ENCODE results near the gene MYB.
"Not testable (repeated sequence)": the region's sequence is repeated elsewhere in the genome, so short reads cannot be mapped to it uniquely, and the experiment has no call there.

The MYB gene

DNA sequence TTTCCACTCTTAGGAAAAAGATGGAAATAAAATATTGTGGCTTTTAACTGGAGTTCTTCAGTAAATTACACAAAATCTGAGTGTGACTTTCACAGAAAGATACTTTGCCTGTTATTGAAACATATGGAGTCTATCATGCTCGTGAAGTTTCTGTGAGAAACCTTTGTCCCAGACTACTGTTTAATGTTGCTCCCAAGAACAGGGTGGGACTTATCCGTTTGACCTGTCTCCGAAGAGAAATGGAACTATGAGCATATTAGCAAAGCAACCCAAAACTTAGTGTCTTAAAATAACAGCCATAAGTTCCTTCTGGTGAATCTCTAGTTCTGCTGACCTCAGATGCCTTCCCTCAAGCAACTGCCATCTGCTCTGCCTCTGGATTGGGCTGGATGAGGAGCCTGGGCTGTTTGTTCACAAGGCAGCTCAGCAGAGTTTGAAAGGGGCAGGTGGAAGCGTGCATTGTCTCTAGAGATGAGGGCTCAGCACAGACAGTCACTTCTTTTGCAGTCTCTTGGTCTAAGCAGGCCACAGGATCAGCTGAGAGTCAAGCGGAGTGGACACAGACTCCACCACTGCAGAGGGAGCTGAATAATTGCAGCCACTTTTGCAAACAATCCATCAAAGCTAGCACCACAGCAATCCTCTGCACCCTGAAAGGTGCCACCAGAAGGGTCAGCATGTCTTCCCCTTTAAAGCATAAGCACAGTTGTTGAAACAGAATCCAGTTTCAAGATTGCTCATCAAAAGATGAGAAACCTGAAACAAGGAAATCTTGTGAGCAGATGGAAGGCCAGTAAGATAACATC, 52.8 kb downstream of the MYB start:
- ATAC-seq: no peak
- no peaks in the 10 kb centered on the region for H3K36me3 Mint-ChIP-seq
- H3K27ac Mint-ChIP-seq: no peak overlapping the region
- no peak overlapping the region for H3K4me3 Mint-ChIP-seq
- no peaks in the 10 kb centered on the region for H3K4me1 Mint-ChIP-seq
- no peaks in the 10 kb centered on the region for H3K27me3 Mint-ChIP-seq
- H3K9me3 Mint-ChIP-seq: no peaks in the 10 kb centered on the region

DNA sequence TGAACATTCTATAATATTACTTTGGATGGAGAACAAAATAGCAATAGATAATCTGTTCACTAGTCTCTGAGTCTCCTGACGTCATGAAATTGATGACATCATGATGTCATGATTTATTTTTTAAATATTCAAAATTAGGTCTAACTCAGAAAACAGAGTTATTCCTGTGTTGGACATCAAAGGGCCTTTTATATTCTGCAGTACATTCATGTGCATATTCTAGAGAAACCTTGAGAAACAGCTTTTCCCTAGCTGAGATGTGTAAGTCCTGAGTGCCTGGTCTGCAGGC, 53.3 kb downstream of the MYB start:
- ATAC-seq: no peak
- H3K27ac Mint-ChIP-seq: no peak overlapping the region
- H3K4me1 Mint-ChIP-seq: no peaks in the 10 kb centered on the region
- no peaks in the 10 kb centered on the region for H3K9me3 Mint-ChIP-seq
- no peak overlapping the region for H3K4me3 Mint-ChIP-seq
- H3K36me3 Mint-ChIP-seq: no peaks in the 10 kb centered on the region
- no peaks in the 10 kb centered on the region for H3K27me3 Mint-ChIP-seq

DNA sequence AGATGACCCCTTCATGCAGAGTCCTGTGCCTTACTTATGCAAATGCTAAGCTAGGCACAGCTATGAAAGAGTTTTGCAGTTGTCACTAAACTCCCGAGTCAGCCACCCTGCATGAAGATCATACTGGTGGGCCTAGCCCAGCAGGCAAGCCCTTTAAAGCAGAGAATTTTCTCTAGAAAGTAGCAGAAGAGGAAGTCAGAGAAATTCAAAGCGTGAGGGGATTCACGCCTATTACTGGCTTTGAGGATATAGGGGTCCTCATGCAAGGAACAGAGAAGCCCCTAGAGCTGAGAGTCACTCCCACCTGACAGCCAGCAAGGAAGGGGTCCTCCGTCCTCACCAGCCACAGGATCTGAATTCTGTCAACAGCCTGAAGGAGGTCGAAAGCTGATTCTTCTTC, 54.6 kb downstream of the MYB start:
- Mint-ChIP-seq H3K36me3 (no peaks in the 10 kb centered on the region), H3K27me3 (no peaks in the 10 kb centered on the region), H3K4me1 (no peaks in the 10 kb centered on the region), H3K4me3 (no peak overlapping the region), H3K27ac (no peak overlapping the region), H3K9me3 (no peaks in the 10 kb centered on the region)
- no peak for ATAC-seq

DNA sequence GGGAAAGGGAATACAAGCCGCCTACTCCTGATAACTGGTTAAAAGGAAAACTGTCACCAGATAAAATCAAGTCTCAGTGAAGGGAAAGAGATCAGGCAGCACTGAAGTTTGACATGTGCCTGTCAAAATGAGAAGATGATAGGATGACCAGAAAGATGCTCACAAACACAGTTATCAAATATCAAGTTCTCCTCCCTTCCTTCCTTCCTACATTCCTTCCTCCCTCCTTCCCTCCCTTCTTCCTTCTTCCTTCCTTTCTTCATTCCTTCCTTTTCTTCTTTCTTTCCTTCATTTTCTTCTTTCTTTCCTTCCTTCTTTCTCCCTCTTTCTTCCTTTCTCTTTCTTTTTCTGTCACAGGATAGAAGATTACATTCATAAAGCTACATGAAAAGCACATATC, 55.2 kb downstream of the MYB start:
- no peaks in the 10 kb centered on the region for H3K4me1 Mint-ChIP-seq
- H3K36me3 Mint-ChIP-seq: no peaks in the 10 kb centered on the region
- H3K9me3 Mint-ChIP-seq: no peaks in the 10 kb centered on the region
- H3K4me3 Mint-ChIP-seq: no peak overlapping the region
- no peak for ATAC-seq
- H3K27ac Mint-ChIP-seq: no peak overlapping the region
- H3K27me3 Mint-ChIP-seq: no peaks in the 10 kb centered on the region

DNA sequence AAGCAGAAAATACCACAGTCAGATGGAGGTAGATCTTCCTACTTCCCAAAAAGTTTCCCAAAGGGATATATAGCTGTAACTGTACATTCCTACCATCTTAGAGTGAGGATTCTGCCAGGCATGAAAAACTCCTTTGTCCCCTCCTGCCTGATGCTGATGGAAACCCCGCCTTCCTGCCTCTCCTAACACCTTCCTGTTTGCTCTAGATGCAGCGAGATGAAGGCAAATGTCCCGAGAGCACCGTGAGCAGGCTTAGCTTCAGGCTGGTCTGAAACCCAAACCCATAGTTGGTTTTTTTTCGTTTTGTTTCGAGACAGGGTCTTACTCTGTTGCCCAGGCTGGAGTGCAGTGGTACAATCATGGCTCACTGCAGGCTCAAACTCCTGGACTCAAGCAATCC, 55.6 kb downstream of the MYB start:
- H3K4me1 Mint-ChIP-seq: no peaks in the 10 kb centered on the region
- H3K27me3 Mint-ChIP-seq: no peaks in the 10 kb centered on the region
- no peak overlapping the region for H3K27ac Mint-ChIP-seq
- H3K4me3 Mint-ChIP-seq: no peak overlapping the region
- H3K36me3 Mint-ChIP-seq: no peaks in the 10 kb centered on the region
- ATAC-seq: no peak
- H3K9me3 Mint-ChIP-seq: no peaks in the 10 kb centered on the region

DNA sequence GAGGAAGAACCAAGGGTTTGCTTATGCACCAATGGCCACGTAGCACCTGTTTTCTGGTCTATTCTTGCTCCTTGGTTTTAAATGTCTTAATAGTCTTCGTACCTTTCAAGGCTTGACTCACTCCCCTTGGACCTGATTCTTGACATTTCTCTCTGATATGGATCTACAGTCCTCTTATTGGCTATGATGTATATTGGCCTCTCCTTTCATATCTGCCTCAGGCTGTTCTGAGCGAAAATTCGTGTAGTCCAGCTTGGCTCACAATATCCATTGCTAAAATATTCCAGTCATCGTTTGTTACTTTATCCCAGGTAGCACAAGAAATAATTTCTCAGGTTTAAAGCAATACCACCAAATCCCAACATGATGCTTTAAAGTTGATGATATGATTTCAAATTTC, 59.6 kb downstream of the MYB start:
- Mint-ChIP-seq H3K9me3 (no peaks in the 10 kb centered on the region), H3K27ac (no peak overlapping the region), H3K27me3 (no peaks in the 10 kb centered on the region), H3K36me3 (no peaks in the 10 kb centered on the region), H3K4me3 (no peak overlapping the region), H3K4me1 (no peaks in the 10 kb centered on the region)
- no peak for ATAC-seq

DNA sequence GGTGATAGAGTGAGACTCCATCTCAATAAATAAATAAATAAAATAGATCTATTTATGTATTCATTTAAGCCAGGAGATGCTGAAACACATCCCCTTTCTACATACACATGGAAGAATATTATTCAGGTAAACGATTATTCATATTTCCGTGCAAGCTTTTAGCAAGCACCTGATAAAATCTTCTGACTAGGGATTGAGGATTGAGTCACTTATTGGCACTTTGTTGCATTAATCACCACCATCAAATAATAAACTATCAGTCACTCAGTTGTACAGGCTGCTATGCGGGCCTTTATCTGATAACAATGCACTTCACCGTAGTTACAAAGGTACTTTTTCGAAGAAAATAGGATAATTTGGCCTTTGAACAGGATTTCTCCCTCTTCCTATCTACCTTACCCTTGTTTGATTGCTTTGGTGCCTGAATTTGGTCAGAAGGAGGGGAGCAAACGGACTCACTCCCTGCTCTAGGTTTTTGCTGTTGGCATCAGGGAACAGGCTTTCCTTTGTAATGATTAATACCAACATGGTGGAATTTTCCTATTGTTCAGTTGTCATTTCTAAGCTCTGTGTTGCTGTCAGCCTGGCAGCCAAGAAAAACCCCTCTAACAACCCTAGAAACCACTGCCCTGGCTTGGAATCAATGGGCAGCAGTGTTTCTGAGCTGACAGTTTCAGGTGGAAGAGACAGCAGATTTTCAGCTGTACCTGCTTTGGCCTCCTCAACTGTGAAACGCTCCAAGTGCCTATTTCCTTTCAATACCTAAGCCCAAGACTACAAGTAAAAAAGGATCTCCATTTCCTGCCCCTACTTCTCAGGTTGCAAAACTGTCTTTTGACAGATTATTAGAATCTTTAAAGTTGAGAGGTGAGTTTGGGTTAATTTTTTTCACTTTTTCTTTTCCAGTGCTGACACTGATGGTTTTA, 63.0 kb downstream of the MYB start:
- Mint-ChIP-seq H3K36me3 (no peaks in the 10 kb centered on the region), H3K9me3 (no peaks in the 10 kb centered on the region), H3K27ac (no peak overlapping the region), H3K4me3 (no peak overlapping the region), H3K27me3 (no peaks in the 10 kb centered on the region), H3K4me1 (no peaks in the 10 kb centered on the region)
- no peak for ATAC-seq

DNA sequence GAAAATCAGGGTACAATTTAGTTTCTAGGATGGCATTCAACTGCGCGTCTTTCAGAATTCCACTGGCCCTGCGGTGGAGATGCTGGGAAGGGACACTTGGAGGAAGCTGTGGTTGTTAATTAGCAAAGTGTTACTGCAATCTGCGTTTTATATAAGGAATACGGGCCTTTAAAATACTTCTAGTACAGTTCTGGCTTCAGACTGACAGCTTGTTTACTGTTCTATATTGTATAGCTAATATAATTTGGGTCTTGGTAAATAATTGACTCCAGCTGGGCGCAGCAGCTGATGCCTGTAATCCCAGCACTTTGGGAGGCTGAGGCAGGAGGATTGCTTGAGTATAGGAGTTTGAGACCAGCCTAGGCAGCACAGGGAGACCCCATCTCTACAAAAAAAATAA, 63.7 kb downstream of the MYB start:
- H3K36me3 Mint-ChIP-seq: no peaks in the 10 kb centered on the region
- H3K4me3 Mint-ChIP-seq: no peak overlapping the region
- no peaks in the 10 kb centered on the region for H3K9me3 Mint-ChIP-seq
- H3K27ac Mint-ChIP-seq: no peak overlapping the region
- H3K4me1 Mint-ChIP-seq: peaks cover 5% of the 10 kb centered on the region
- no peak for ATAC-seq
- H3K27me3 Mint-ChIP-seq: no peaks in the 10 kb centered on the region

DNA sequence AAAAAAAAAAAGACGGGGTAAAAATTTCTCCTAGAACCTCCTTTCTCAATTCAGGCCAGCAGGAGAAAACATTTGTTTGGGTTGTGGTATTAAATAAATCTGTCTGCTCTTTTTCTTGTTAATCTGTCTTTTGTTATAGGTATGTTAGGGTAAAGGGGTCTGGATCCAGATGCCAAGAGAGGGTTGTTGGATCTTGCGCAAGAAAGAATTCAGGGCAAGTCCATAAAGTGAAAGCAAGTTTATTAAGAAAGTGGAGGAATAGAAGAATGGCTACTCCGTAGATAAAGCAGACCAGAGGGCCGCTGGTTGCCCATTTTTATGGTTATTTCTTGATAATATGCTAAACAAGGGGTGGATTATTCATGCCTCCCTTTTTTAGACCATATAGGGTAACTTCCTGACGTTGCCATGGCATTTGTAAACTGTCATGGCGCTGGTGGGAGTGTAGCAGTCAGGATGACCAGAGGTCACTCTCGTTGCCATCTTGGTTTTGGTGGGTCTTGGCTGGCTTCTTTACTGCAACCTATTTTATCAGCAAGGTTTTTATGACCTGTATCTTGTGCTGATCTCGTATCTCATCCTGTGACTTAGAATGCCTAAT, 65.4 kb downstream of the MYB start:
- not testable (repeated sequence) for H3K4me3 Mint-ChIP-seq, ATAC-seq, H3K9me3 Mint-ChIP-seq, H3K27me3 Mint-ChIP-seq, H3K36me3 Mint-ChIP-seq, H3K27ac Mint-ChIP-seq
- peaks cover 14% of the 10 kb centered on the region for H3K4me1 Mint-ChIP-seq

DNA sequence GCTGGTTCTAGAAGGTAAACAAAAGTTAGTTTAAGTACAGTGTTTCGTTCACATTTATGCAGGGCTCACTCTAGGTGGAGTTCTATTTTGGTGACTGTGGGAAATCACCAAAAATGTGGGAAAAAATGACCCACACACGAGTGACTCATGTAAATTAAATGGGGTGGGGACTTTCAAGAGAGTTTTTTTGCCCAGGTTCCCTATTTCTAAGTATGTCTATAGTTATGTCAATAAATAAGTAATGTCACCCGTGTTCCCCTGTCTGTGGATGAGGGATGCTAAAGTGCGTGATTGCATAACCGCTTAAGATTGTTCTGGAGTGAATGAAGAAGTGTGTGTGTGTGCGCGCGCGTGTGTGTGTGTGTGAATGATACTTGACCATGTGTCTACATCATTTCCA, 69.1 kb downstream of the MYB start:
- Mint-ChIP-seq H3K4me3 (no peak overlapping the region), H3K27ac (no peak overlapping the region), H3K4me1 (peaks cover 14% of the 10 kb centered on the region), H3K9me3 (no peaks in the 10 kb centered on the region), H3K27me3 (no peaks in the 10 kb centered on the region), H3K36me3 (no peaks in the 10 kb centered on the region)
- ATAC-seq: no peak

DNA sequence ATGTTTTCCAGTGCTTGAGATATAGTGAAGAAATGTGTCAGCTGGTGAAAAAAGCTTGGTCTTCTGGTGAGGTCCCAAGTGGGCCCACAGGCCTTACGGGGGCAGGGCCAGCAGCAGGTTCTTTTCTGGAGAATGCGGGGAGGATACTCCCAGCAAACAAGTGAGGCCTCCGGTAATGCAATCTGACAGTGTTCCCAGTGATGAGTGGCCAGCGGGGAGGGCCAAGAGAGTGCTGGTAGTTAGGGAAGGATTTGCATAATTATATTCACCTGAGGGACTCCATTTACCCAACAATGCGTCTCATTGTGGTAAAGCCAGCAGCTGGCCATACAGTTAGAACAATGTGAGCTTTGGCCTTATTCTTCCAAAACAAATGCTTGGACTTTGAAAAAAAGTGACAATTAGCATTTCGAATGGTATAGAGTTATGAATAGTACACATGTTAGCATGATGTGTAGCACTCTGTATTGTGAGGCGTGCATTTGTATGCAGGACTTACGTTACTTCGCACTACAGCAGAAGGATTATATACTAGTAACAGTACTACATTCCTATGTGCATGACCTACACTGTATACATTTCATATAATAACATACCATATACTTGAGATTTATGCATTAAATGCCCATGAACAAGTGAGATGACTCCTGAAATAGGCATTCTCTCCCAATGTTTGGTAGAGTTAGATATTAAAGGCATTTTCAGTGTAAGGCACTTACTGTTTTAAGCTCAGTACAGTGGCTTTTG, 69.8 kb downstream of the MYB start:
- no peak overlapping the region for H3K4me3 Mint-ChIP-seq

DNA sequence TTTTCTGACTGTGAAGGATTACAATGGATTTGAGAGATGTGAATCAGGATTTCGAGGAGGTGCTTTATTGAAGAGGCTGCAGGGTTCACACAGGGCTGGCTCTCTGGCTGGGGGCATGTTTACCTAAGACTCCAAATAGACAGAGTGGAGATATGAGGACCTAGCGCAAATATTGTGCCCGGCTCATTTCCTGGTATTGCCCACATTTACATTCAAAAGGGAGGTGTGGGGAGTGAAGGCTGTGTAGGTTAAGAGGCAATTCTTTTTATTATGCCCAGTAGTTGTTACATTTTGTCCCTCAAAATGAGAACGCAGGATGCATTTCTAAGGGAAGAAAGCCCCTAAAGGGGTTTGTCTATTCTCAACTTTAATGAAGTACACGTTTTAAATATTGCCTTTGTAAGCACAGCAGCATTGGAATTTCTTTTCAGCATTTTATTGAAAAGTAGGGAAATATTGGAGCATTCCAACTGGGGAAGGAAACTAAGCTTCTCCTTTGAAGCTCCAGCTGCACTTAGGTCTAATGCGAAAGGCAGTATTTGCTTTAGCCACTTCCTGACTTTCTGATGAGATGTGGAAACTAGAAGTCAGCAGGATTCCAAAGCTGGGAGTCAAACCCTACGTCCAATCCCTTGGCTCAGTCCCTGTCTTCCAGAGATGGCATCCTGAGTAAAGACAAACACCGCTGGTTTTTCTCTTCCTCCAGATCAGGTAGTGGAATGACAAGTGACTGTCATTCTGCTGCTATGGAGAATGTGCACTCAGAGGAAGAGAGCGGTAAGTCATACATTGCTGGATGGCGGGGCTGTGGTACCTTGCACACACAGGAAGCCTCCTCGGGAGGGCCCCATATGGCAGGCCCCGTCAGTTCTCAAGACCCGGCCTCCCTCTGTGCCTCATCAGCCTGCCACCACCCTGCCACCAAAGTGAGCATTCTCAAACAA, 70.7 kb downstream of the MYB start:
- no peak for ATAC-seq

More for the DNA sequence above, 69.8 kb downstream of the MYB start:
- H3K27ac Mint-ChIP-seq: no peak overlapping the region
- peaks cover 14% of the 10 kb centered on the region for H3K4me1 Mint-ChIP-seq
- no peak for ATAC-seq
- no peaks in the 10 kb centered on the region for H3K9me3 Mint-ChIP-seq
- no peaks in the 10 kb centered on the region for H3K36me3 Mint-ChIP-seq
- peaks cover 6% of the 10 kb centered on the region for H3K27me3 Mint-ChIP-seq

DNA sequence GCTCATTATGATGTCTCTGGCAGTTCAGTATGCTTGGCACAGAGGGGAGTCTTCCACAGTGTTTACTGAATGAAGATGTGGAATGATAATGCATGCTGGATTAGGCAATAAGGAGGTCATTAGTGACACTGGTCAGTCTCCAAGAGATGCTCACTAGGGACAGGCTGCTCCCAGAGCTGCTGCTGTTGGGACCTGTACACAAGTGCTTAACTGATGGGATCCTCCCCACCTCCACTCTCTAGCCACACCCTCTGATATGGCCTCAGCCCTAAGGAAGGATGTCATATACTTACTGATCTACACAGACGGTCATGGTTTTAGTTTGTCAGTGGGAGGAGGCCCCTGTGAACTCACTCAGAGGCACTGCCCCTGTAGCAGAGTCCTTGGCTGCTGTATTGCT, 73.4 kb downstream of the MYB start:
- H3K27ac Mint-ChIP-seq: no peak overlapping the region
- H3K27me3 Mint-ChIP-seq: peaks cover 9% of the 10 kb centered on the region
- no peaks in the 10 kb centered on the region for H3K9me3 Mint-ChIP-seq
- H3K36me3 Mint-ChIP-seq: no peaks in the 10 kb centered on the region
- H3K4me1 Mint-ChIP-seq: peaks cover 12% of the 10 kb centered on the region
- ATAC-seq: no peak
- no peak overlapping the region for H3K4me3 Mint-ChIP-seq

More for the DNA sequence above, 70.7 kb downstream of the MYB start:
- Mint-ChIP-seq H3K27me3 (peaks cover 9% of the 10 kb centered on the region), H3K4me3 (no peak overlapping the region), H3K9me3 (no peaks in the 10 kb centered on the region), H3K36me3 (no peaks in the 10 kb centered on the region), H3K4me1 (peaks cover 14% of the 10 kb centered on the region), H3K27ac (no peak overlapping the region)

DNA sequence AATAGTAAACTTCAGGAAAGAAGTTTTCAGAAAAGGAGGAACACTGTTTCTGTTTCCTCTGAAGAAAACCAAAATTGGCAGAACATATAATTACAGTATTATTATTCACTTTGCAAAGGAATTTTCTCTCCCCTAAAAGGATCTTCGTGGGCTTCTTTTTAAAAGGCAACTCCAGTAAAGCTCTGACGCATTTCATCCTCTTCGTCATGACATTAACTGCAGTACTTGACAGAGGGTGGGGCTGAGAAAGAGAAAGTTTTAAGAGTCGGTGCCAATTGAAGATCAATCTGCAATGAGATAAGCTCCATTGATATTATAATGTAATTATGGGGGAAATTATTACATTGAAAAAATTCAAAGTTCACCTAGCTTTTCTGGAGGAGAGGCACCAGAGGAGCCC, 75.8 kb downstream of the MYB start:
- Mint-ChIP-seq H3K4me1 (no peaks in the 10 kb centered on the region), H3K4me3 (no peak overlapping the region), H3K27ac (no peak overlapping the region), H3K27me3 (peaks cover 9% of the 10 kb centered on the region), H3K9me3 (no peaks in the 10 kb centered on the region), H3K36me3 (no peaks in the 10 kb centered on the region)
- no peak for ATAC-seq
